GM19099 (cell line): ENCODE data around the gene TMEM63B.

Experiments
- POLR2A ChIP-seq: IDR thresholded peaks from 3 replicates; pipeline ENCODE4 v1.6.1; 2011; ENCODE audit warnings: low read depth; ENCODE audit not compliant: insufficient read length; ENCODE audit errors: extremely low read depth

Gene TMEM63B

DNA sequence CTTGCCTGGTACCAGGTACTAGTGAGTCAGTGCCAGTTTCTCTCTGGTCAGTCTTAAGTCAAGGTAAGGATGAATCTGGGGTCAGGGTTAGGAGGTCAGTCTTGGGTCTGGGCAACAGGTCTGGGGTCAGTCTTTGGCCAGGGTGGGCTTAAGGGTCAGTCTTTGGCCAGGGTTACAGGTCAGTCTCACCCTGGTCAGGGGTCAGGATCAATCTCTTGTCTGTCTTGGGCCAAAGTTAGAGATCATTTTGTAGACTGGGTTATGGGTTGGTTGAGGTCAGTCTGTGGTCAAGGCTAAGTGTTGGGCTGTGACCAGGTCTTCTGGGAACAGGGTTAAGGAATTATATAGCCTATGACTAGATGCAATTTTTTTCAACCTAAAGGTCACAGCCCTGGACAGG, 18.5 kb downstream of the TMEM63B start:
- TF ChIP-seq POLR2A = no peak

DNA sequence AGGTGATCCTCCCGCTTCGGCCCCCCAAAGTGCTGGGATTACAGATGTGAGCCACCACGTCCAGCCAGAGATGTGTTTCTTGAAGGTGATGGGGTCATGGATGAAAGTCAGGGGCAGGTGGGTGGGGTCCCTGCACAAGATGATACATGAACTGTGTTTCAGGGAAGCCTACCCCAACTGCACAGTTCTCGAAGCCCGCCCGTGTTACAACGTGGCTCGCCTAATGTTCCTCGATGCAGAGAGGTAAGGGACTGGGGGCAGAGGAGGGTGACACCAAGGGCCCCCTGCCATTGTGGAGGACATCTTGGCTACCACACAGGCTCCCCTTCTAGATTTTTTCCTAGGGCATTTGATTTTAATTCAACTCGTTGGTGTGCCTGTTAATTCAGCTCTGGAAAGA, 19.3 kb downstream of the TMEM63B start:
- no peak for TF ChIP-seq POLR2A

DNA sequence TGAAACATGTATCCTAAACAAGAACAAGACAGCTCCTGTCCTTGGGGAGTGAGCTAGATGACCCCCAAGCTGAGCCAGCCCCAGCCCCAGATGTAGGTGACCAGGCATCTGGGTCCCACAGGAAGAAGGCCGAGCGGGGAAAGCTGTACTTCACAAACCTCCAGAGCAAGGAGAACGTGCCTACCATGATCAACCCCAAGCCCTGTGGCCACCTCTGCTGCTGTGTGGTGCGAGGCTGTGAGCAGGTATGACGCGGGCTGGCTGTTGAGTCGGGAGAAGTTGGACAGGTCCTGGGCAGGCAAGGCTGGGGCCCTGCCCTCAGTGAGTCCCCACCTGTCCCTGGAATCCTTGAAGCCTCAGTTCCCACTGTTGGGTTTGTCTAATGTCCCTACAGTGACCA, 19.9 kb downstream of the TMEM63B start:
- TF ChIP-seq POLR2A = no peak

DNA sequence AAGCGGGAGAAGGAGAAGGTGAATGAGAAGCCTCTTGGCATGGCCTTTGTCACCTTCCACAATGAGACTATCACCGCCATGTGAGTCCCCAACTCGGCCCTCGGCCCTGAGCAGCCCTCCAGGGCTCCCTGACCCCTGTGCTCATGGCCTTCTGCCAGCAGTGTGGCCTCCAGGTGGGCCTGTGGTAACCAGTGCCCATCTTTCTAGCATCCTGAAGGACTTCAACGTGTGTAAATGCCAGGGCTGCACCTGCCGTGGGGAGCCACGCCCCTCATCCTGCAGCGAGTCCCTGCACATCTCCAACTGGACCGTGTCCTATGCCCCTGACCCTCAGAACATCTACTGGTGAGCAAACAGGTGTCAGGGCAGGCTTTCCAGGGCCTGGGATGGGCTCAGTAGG, 21.0 kb downstream of the TMEM63B start:
- no peak for TF ChIP-seq POLR2A

DNA sequence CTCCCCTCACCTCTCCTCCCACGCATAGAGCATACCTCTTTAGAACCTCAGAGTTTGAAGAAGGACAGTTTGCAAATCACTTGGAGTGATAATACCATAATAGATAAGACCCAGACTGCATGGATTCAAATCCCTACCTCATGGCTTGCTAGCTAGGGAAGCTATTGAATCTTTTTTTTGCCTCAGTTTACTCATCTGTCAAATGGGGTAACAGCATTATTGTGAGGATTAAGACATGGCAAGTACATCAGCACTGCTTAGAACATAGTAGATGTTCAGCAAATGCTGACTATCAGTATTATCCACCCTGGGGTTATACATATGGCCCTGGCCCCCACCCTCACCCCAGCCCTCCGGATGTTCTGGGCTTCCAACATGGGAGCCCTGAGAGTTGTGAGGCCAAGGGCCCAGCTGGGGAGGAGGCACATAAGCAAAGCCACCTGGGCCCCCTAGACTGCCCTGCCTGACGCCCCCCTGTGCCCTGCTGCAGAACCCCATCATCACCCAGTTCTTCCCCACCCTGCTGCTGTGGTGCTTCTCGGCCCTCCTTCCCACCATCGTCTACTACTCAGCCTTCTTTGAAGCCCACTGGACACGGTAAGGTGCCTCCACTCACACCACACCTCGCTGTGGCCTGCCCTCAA, 22.1 kb downstream of the TMEM63B start:
- TF ChIP-seq POLR2A = no peak

DNA sequence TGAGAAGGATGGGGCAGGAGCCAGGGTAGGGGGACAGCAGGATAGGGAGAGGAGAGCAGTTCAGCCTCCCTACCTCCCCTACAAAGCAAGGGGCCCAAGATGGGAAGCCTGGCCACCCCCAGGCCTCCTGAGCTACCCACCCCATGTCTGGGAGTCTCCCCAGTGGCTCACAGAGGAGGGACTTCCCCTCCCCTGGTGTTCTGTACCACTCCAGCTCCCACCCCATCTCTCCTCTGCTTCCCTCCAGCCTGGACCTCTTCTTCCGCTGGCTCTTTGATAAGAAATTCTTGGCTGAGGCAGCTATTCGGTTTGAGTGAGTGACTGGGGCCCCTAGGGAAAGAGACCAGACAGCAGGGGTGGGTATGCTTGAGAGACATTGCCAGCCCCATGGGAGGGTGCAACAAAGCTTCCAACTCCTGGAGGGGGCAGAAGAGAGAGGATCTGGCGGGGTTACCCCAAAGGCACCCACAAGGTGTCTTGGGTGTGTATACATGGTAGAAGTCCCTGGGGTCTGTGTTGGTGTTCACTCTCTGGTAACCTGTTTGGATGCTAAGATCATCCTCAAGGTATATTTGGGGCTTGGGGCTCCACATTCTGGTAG, 23.1 kb downstream of the TMEM63B start:
- TF ChIP-seq POLR2A = no peak

DNA sequence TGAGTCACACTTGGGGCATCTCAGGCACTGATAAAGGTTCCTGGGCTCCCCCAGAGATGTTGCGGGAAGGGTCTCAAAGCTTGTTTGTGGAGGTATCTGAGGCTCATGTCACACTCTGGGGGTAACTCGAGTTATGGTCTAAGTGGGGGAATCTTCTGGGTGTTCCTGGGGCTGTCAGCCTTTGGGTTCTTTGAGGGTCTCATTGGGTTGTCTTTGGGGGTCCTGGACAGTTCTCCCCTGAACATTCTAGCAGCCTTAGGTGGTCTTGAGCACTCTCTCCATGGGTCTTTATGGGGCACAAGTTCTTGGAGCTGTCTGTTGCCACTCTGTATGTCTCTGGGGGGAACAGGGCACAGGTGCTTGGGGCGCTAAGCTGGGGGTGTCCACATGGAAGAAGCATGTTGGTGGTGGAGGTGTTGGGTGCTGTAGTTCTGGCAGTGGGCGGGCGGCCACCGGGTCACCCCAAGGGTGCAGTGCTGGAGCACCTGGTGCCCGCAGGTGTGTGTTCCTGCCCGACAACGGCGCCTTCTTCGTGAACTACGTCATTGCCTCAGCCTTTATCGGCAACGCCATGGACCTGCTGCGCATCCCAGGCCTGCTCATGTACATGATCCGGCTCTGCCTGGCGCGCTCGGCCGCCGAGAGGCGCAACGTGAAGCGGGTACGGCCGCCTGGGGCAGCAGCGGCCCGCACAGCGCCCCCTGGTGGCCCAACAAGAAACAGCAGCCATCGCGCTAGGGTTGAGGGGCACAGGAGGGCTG, 24.2 kb downstream of the TMEM63B start:
- no peak for TF ChIP-seq POLR2A

DNA sequence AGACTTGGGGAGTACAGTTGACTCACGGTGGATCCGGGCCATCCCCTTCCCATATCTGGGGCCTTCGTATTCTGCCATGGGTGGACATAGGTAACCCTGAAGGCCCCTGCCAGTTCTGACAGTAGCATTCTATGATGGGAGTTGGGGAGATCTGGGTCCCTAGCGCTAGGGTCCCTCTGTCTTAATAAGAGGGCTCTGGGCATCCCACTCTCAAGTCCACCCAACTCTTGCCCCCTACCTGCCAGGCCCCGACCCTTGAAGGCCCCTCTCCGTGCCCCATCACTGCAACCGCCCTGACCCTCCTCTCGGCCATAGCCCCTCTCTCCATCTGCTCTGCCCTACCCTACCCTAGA, 24.7 kb downstream of the TMEM63B start:
- no peak for TF ChIP-seq POLR2A

DNA sequence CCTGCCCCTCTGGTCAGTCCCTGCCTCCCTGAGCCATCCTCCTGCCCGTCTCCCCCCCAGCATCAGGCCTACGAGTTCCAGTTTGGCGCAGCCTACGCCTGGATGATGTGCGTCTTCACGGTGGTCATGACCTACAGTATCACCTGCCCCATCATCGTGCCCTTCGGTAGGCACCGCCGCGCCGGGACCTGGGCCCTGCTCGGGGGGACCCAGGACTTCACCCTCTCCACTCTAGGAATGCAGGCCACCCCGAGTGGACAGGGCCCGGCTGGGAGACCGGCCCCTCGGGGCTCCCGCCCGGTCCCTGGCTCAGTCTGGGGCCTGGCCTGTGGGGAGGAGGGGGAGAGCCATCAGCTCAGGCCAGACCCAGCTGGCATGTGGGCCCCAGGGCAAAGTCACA, 25.2 kb downstream of the TMEM63B start:
- no peak for TF ChIP-seq POLR2A

DNA sequence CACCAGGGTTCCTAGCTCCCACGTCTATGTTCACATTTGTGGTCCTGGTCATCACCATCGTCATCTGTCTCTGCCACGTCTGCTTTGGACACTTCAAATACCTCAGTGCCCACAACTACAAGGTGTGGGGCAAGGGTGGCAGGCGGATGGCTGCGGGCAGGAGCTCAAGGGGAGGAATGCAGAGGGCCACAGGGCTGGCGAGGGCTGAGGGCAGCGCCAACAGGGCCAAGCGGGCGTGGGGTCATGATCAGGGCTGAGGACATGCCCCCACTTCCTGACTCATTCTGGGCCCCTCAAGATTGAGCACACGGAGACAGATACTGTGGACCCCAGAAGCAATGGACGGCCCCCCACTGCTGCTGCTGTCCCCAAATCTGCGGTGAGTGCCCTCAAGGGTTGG, 26.7 kb downstream of the TMEM63B start:
- TF ChIP-seq POLR2A = no peak

DNA sequence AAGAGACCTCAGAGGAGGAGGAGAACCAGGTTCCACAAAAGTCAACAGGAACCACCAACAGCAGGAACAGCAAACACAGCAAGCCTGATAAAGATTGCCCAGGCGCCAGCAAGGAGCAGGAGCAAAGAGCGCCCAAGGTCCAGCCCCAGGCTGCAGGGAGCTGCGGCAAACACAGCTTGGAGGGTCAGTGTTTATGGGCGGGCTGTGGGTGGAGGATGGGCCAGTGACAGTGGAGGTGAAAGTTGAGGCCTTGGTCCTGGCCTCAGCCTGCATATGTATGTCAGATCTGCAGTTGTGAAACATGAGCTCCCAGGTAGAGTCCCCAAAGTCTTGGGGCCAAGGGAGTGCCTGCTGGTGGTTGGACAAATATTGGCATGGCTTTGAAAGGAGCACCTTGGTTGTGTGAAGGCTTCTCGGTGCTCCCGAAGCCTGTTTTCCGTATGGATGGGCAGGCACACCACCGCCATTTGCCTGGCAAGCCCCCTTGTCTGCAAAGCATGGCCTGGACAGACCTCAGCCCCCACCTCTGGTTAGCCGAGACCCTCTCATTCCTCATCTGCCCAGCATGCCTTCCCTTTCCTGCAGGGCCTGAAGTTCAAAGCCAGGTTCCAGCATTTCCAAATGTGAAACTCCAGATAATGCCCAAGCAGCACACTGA, 29.3 kb downstream of the TMEM63B start:
- no peak for TF ChIP-seq POLR2A

DNA sequence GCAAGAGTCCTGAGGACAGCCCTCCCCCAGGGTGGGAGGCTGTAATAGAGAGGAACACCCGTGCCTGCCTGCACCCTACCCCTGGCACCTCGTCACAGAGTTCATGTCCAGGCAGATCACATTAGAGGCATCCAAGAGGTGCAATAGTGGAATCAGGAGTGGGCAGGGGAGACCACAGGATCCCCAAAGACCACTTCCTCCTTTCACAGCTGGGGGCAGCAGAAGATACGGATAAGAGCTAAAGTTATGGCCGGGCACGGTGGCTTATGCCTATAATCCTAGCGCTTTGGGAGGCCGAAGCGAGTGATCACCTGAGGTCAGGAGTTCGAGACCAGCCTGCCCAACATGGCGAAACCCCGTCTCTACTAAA, 29.8 kb downstream of the TMEM63B start:
- TF ChIP-seq POLR2A = no peak

DNA sequence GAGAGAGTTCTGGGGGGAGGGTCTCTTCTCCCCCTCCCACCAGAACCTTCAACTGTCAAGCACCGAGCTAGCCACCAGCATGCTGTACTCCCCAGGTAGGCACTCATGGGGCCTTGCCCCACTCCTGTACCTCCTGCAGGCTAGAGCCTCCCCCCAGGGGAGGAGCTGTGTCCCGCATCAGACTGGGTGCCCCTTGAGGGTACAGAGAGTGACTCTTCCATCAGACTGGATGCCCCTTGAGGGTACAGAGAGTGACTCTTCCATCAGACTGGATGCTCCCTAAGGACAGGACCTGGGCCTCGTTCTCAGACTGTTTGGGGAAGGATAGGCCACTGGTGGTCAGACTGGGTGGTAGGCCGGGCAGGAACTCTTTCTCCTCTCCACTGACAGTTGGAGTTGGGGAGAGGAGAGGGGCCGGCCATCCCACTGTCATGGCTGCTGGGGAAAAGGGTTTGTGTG, 31.4 kb downstream of the TMEM63B start, which contains the start of gene CAPN11:
TSS of gene CAPN11 (plus strand) at position 51 of the 459 bp plus-strand sequence. CDS start at position 80, 29 bp downstream.
- no peak for TF ChIP-seq POLR2A

DNA sequence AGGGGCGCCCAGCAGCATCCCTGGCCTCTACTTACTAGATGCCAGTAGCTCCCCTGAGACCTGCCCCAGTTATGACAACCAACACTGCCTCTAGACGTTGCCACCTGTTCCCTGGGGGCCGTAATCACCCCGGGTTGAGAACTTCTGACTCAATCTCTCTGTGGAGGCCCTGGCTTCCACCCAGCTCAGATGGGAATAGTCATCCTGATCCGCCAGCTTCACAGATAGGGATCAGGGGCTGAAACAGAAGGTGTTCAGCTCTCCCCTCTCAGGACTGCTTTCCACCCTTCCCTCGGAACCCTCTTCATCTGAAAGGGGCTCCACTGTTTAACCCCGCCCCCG, 34.6 kb downstream of the TMEM63B start:
- no peak for TF ChIP-seq POLR2A

DNA sequence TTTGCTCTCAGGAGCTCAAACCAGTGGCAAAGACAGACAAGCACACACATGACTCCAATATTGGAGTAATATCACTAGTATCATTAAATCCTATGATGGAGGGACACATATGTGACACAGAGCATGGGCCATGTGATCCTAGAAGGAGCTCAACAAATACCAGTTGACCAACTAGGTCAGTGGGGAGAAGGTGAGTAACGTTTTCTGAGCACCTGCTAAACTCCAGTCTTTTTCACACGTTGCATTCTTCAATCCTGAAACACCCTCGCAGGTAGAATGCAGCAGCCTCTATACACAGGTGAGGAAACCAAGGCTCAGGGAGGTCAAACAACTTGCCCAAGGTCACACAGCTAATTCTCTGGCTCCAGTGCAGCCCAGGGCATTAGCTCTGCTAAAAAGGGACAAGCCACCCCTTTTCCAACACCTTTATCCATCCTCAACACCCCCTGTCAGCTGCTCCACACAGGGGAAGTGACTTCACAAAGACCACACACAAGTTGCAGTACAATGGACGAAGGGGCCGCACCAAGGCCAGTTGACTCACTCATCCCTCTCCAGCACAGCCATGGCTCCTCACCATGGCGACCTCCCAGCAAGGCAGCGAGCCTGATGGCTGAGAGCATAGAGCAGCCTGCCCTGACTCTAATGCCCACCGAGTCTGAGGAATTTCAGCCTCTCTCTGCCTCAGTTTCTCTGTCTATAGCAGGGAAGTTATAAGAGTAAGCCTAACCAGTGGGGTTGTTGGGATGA, 35.7 kb downstream of the TMEM63B start:
- TF ChIP-seq POLR2A = no peak
